Lung (tissue), 12 donors: ENCODE measurements around the gene MAB21L3. TPM values are rescaled to one million over a fixed set of nuclear protein-coding genes. Genes with fewer than 3 reads are reported as not detected.

Source experiments
- ATAC-seq: fragments of 200-7000 bp; cut with Tn5 transposase; one replicate; pipeline ENCODE4 v1.9.1; 2020; ENCODE audit warnings: moderate number of reproducible peaks; ENCODE audit not compliant: insufficient read depth, low FRiP score
- DNase-seq, 3 donors: peaks; one replicate each; pipeline ENCODE4 v3.0.0-alpha.2; 2013 to 2017
- H3K27ac ChIP-seq, 2 donors: one replicate each; pipeline ENCODE4 v1.5.1; 2013; ENCODE audit warnings: mild to moderate bottlenecking in 2 of 2, moderate library complexity in 2 of 2, control low read depth in 1 of 2, inconsistent platforms in 1 of 2, low read depth in 1 of 2, low read length in 1 of 2
- H3K27me3 ChIP-seq, 3 donors: one replicate each; pipeline ENCODE4 v1.5.1; 2013; ENCODE audit warnings: low read length in 2 of 3; ENCODE audit not compliant: control insufficient read depth in 3 of 3, insufficient read depth in 3 of 3
- H3K36me3 ChIP-seq, 4 donors: one replicate each; pipeline ENCODE4 v1.5.1; 2013; ENCODE audit warnings: low read length in 4 of 4, mild to moderate bottlenecking in 1 of 4, moderate library complexity in 1 of 4; ENCODE audit not compliant: control insufficient read depth in 4 of 4, insufficient read depth in 4 of 4
- H3K4me1 ChIP-seq, 5 donors: one replicate each; pipeline ENCODE4 v1.5.1; 2013; ENCODE audit warnings: low read length in 5 of 5, mild to moderate bottlenecking in 2 of 5, moderate library complexity in 1 of 5; ENCODE audit not compliant: control insufficient read depth in 5 of 5, insufficient read depth in 5 of 5
- H3K4me3 ChIP-seq: one replicate; pipeline ENCODE4 v1.5.1; 2013; ENCODE audit warnings: mild to moderate bottlenecking, control low read depth, moderate library complexity
- H3K9ac ChIP-seq, 2 donors: one replicate each; pipeline ENCODE4 v1.5.1; 2013; ENCODE audit warnings: low read length in 2 of 2, control low read depth in 1 of 2; ENCODE audit not compliant: insufficient read depth in 1 of 2
- H3K9me3 ChIP-seq, 4 donors: one replicate each; pipeline ENCODE4 v1.5.1; 2013; ENCODE audit warnings: low read length in 3 of 4, mild to moderate bottlenecking in 1 of 4, moderate library complexity in 1 of 4; ENCODE audit not compliant: control insufficient read depth in 4 of 4, insufficient read depth in 3 of 4
- CTCF ChIP-seq: IDR thresholded peaks from 2 replicates; pipeline ENCODE4 v1.5.1; 2012; ENCODE audit warnings: mild to moderate bottlenecking; ENCODE audit errors: control extremely low read depth, extremely low read depth
- WGBS, 2 donors: extraction: QIAGEN DNeasy Blood & Tissue Kit; methylation state at CpG; one replicate each; pipeline ENCODE4 v1.1.7; 2013; 5-methylcytosine and 5-hydroxymethylcytosine counted together
- polyA plus RNA-seq, 2 donors: library from polyadenylated mRNA; stranded (reverse); fragments of 200-250 nt; gene quantifications; one replicate each; pipeline ENCODE4 v1.2.1, GENCODE V29; 2013
- total RNA-seq, 2 donors: library from RNA; depleted of rRNA in 1 of 2; stranded (reverse); fragments of >200 nt in 1 of 2; gene quantifications; one replicate each; pipeline ENCODE4 v1.2.1, GENCODE V29; 2014 to 2021
- donor health status: control.
- donor health status: control.
- donor health status: Bipolar disorder and iron deficiency.
- donor health status: healthy.
- donor health status: DM: yes; HTN: yes; CAD: no.

The MAB21L3 gene
- total and polyA plus RNA-seq, 4 donors: 0.08 to 4.2 (median 0.44) TPM

GRCh38 chr1:116182019-116182714 lies 71.0 kb downstream of the MAB21L3 start:
- Histone ChIP-seq H3K27me3 (no peaks in the 10 kb centered on the region), H3K27ac (no peak overlapping the region), H3K4me1 (peaks cover 2 to 13% (median 4%) of the 10 kb centered on the region in 5 donors), H3K36me3 (no peaks in the 10 kb centered on the region), H3K9ac (no peak overlapping the region), H3K4me3 (no peak overlapping the region), H3K9me3 (peaks cover 0 to 1% (median 0%) of the 10 kb centered on the region in 4 donors)
- 85% methylated on average over 3 of the region's 3 CpGs for WGBS, 2 donors
- ATAC-seq (no peak), DNase-seq (no peak)
- TF ChIP-seq CTCF: no peak

Other genes with a start within 250 kb of the MAB21L3 start
- 10 to 100 TPM; 12.7 to 16.4 TPM for gene SLC22A15, start 134.9 kb upstream of the MAB21L3 start, total RNA-seq
- gene SLC22A15, start 134.9 kb upstream of the MAB21L3 start, polyA plus RNA-seq: 1 to 10 TPM; 5.3 to 8.6 TPM